GM21390 (cell line): ENCODE data around the gene SCLY.
"Not testable (repeated sequence)": the region's sequence is repeated elsewhere in the genome, so short reads cannot be mapped to it uniquely, and the experiment has no call there.

Experiments
- ATAC-seq: cut with Tn5 transposase; IDR thresholded peaks from one replicate; pipeline ENCODE4 v1.9.1; 2021; ENCODE audit not compliant: unreplicated experiment

The SCLY gene

DNA sequence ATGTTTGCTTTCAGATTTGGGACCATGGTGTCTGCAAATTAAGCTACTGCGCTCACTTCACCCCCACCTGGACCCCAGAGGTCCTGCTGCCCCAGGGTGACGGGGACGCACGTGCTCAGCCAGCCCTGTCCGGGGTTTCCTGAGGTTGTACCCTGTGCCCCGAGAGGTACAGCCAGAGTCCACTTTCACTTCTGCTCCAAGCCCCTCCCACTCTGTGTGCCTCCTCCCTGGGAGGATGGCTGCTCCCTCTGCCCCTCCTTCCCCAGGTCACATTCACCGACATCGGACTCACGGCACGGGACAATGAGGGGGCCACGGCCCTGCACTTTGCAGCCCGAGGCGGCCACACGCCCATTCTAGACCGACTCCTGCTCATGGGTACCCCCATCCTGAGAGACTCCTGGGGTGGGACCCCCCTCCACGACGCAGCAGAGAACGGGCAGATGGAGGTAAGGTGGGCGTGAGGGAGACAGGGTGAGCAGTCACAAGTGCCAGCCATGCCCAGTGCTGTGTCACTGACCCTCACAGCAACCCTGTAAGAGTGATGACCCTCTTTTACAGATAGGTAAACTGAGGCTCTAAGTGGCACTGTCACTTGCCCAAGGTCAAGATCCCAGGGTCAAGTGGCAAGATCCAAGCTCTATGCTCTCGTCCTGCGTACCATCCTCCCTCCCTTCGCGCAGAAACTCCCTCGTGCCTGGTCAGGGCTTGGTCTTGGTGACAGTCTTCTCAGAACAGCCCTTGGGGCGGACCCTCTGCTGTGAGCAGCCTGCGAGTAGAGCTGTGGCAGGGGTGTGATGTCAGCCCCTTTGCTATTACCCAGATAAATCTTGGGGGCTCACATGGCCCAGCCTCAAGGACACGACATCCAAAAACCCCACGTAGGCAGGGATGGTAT is 47.0 kb downstream of the SCLY start:
- peak; percentile 74 for ATAC-seq

DNA sequence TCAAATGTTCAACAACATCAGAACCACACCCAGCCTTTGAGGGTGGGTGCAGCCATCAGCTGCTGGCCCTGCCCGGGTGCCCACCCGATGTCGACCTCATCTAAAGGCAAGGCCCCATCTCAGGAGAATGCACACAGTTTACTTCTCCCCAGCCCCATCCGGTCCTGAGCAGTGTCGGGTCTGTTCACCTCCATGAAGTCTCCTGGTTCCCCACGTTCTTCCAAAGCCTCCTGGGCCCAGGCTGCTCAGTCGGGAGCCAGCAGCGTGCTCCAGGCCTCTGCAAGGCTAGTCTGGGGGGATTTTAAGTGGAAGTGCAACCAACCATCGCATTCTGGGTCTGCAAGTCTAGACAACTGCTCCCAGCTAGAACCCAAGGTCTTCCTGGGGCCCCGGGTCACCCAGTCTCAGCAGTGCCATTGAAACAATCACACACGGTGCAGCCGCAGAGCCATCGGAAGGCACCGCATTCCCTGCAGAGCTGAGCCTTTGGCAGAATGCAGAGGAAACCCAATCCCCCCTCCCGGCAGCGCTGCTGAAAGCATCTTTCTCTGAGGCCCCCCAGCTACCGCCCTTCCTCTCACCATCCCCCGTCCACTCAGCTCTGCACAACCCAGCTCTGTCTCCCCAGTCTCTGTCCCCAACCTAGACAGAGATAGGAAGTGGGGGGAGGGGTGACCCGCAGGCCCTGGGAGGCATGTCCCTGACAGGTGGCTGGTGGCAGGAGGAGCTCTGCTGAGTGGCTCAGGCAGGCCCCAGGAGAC is 47.8 kb downstream of the SCLY start:
- ATAC-seq: peak; percentile 79

GRCh38 chr2:238113611-238114010 is 52.8 kb downstream of the SCLY start:
- ATAC-seq: no peak

GRCh38 chr2:238114331-238114841 is 53.6 kb downstream of the SCLY start:
- no peak for ATAC-seq

- no peak for ATAC-seq
Observed at GRCh38 chr2:238114851-238115660, 54.3 kb downstream of the SCLY start.

- ATAC-seq: not testable (repeated sequence)
Observed at GRCh38 chr2:238115709-238116108, 54.9 kb downstream of the SCLY start.

DNA sequence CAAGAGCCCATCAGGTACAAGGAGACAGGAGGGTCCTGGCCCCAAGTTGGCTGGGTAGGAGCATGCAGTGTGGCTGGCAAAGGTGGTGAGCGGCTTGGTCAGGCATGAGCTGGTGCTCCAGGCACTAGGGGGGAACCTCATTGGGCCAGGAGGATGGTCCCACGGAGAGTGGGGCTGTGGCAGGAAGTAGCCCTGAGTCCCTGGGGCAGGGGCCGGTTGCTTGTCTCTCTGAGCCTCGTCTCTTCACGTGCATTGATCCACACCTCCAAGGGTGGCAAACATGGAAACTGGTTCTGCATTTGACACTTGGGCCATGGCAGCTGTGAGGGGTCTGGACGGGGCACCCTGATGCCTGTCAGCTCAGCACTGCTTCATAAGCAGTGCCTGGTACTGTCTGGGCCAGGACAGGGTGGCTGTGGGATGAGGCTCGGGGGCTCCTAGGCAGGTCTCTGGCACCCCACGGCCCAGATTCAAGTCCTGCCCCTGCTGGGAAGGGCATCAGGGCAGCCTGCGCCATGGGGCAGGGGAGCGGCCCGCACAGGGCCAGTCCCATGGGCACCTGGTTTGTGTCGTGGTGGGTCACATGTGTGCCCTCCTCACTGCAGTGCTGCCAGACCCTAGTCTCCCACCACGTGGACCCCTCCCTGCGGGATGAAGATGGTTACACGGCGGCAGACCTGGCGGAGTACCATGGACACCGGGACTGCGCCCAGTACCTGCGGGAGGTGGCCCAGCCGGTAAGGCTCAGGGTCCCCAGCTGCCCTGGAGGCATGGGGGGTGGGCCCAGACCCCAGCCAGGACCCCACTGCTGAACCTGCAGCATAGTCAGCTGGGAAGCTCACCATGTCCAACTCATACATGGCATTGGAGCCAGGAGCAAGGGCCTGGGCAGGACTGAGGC is 55.7 kb downstream of the SCLY start:
- no peak for ATAC-seq

- no peak for ATAC-seq
Observed at GRCh38 chr2:238117199-238118154, 56.7 kb downstream of the SCLY start.

GRCh38 chr2:238119756-238120462 is 59.1 kb downstream of the SCLY start:
- no peak for ATAC-seq

- no peak for ATAC-seq
Observed at GRCh38 chr2:238120463-238121298, 59.9 kb downstream of the SCLY start.

- ATAC-seq: no peak
Observed at GRCh38 chr2:238121511-238122286, 60.9 kb downstream of the SCLY start.

GRCh38 chr2:238122287-238123217 is 61.8 kb downstream of the SCLY start:
- no peak for ATAC-seq

GRCh38 chr2:238123218-238123971 is 62.6 kb downstream of the SCLY start:
- no peak for ATAC-seq

DNA sequence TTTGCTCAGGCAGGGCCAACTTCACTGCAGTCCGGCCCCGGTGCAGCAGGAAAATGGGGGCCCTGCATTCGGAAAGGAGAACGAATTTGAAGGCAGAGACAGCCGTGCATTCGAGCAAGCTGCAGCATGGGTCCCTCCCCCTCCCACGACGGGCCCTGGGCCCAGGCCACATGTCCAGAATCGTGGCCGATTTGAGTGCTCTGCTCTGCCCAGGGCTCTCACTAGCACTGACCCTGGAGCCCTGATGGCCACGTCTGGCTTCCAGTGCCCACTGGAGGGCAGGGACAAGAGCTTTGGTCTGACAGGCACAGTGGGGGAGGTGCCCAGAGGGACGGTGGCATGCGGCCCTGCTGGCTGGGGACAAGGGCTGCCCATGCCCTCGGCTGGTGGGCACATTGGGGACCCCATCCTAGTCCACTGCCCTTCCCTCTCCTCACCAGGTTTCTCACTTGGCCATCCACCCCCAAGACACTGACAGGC is 63.2 kb downstream of the SCLY start:
- no peak for ATAC-seq
